COR-L47 (cell line): ENCODE measurements around the gene GRM6.

Source experiments
- DNase-seq: peaks from one replicate; lab custom pipeline; 2025; lab: John Stamatoyannopoulos, UW

Gene GRM6

DNA sequence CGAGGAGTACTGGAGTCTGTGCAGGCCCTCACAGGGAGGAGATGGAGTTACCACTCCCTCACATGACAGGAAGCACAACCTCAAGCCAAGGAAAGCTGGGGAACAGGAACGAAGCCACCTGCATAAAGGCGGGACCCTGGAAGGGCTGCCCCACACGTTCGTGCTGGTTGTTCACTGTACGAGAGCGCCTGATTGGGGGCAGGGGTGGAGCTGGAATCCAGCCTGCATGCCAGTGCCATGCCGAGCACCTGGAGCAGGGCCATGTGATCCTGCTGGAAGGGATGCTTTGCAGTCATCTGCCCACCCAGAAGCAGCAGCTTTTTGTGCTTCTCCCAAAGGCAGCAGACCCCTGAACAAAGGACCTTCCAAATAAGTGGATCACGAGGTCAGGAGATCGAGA lies 11.4 kb downstream of the GRM6 start:
- no peak for DNase-seq

DNA sequence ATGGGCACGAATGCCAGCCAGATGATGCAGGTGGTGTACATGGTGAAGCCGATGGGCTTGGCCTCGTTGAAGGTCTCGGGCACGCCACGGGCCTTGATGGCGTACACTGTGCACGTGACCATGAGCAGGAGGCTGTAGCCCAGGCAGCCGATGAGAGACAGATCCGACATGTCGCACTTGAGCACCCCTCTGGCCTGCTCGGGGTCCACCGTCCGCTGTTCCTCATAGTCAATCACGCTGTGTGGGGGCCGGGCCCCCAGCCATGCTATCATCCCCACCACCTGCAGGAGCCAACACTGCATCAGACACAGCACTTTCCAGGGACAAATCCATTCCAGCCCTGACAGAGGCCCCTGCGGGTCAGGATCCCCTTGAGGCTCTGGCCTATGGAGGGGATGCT lies 12.2 kb downstream of the GRM6 start:
- DNase-seq: no peak

GRCh38 chr5:178981381-178981780 lies 13.7 kb downstream of the GRM6 start:
- DNase-seq: no peak

- no peak for DNase-seq
Observed at GRCh38 chr5:178965465-178966055, 29.6 kb downstream of the GRM6 start.

DNA sequence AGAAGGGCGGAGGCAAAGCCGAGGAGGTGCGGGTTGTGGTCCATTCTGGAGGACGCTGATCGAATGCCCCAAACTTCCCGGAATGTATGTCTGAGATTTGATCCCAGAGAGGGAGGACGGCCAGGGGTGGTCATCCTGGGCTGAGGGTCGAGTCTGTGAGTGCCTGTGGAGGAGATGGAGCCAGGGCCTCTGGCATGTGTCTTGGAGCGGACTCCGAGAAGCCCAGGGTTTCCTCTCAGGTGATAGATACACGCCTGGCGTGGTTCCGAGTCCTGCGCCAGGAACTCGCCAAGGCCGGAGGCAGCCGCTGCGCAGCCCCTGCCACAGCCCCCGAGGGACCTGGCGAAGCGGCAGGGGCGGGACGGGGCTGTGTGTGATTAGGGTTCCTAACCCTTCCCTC lies 53.8 kb downstream of the GRM6 start:
- no peak for DNase-seq

DNA sequence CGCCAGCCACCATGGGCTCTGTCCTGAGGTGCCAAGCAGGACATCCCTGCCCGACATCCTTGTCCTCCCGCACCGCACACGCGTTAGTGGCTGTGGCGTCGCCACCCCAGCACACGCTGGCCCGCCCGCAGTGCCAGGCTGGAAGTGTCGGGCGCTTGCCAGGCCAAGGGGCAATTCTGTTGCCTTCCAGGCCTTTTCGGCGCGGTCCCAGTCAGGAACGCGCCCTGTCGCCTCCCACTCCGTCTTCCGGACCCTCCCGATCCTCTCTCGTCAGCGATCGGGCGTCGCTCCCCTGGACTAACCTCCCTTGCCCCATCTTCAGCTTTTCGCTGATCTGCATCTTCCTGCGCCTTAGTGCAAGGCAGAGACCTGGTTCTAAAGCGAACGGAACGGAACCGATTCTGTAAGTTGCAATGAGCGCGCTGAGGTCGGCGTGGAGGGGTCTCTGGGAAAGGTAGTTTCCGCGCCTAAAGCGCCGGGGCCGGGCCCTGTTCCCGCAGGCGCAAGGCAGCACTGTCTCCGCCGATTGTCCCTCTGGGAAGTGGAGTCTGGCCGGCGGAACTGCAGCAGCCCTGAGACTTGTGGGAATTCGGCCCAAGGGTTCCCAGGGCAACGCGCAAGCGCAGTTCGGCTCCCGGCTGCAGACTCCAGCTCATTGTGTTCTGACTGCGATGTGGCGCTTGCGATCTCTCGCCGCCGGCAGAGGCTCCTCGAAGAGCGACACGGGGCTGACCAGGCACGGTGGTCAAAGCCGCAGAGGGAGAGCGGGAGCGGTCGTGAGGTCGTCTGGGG lies 54.4 kb downstream of the GRM6 start, which contains the start of gene ZNF454:
ZNF454 (plus strand) TSS at position 630 of the 792 bp plus-strand sequence. CDS start 1,594 bp downstream, outside the sequence.
- DNase-seq: no peak

- DNase-seq: no peak
Observed at GRCh38 chr5:178931846-178932760, 63.0 kb downstream of the GRM6 start.
